Measurements from ENCODE around the gene HIC1.

Gene HIC1

GRCh38 chr17:2083613-2084035, 28.7 kb downstream of the HIC1 start:
- H2BK5ac ChIP-seq (ENCODE audit: low read depth, low read length, poor library complexity, severe bottlenecking) = no peak overlapping the region
- no peak overlapping the region for H3K4me3 ChIP-seq (ENCODE audit: insufficient read depth in 1 of 2, low read depth in 1 of 2, low read length in 2 of 2)
- H3K9me3 ChIP-seq (ENCODE audit: control insufficient read depth, low read length) = no peaks in the 10 kb centered on the region
- H3K36me3 ChIP-seq (ENCODE audit: control insufficient read depth in 1 of 2, insufficient read depth in 2 of 2, low read depth in 1 of 2, low read length in 2 of 2) = peaks cover 37 to 39% of the 10 kb centered on the region in 2 experiments
- H3K4me2 ChIP-seq (ENCODE audit: low read length, poor library complexity, severe bottlenecking) = no peak overlapping the region
- H4K8ac ChIP-seq (ENCODE audit: low read length) = peak overlapping the region; percentile 86
- H2BK12ac ChIP-seq (ENCODE audit: low read length in 2 of 2) = peak overlapping the region; percentile 65 to 98
- peak overlapping the region; percentile 29 for H2BK15ac ChIP-seq (ENCODE audit: low read depth, poor library complexity, severe bottlenecking)
- WGBS = 41% methylated on average over 7 of the region's 7 CpGs
- H3K14ac ChIP-seq (ENCODE audit: low read length in 2 of 2) = peak overlapping the region in 1 of 2 experiments; percentile 84
- peaks cover 54% of the 10 kb centered on the region for H3K4me1 ChIP-seq (ENCODE audit: control insufficient read depth, insufficient read depth, low read depth, low read length)
- H4K91ac ChIP-seq (ENCODE audit: low read length) = peak overlapping the region; percentile 91
- H3K4ac ChIP-seq (ENCODE audit: low read depth in 1 of 2, low read length in 2 of 2) = peak overlapping the region; percentile 49 to 83
- H3K9ac ChIP-seq (ENCODE audit: low read length) = peak overlapping the region; percentile 52
- peak; percentile 63 for DNase-seq
- H3K27me3 ChIP-seq (ENCODE audit: control insufficient read depth in 1 of 2, insufficient read depth in 1 of 2, low read length in 2 of 2) = no peaks in the 10 kb centered on the region
- no peak overlapping the region for H2AK5ac ChIP-seq (ENCODE audit: low read length, severe bottlenecking)
- H3K23ac ChIP-seq (ENCODE audit: low read length in 2 of 2) = no peak overlapping the region
- H2AFZ ChIP-seq (ENCODE audit: low read depth, low read length) = no peak overlapping the region
- H3K18ac ChIP-seq (ENCODE audit: low read depth in 1 of 2, low read length in 2 of 2) = peak overlapping the region; percentile 73 to 87
- peak overlapping the region; percentile 78 for H2BK120ac ChIP-seq (ENCODE audit: low read depth, low read length)
- peaks cover 23% of the 10 kb centered on the region for H3K79me1 ChIP-seq (replicated peaks; ENCODE audit: low read length, poor library complexity, severe bottlenecking)
- H3K27ac ChIP-seq (ENCODE audit: low read length, poor library complexity, severe bottlenecking) = no peak overlapping the region

DNA sequence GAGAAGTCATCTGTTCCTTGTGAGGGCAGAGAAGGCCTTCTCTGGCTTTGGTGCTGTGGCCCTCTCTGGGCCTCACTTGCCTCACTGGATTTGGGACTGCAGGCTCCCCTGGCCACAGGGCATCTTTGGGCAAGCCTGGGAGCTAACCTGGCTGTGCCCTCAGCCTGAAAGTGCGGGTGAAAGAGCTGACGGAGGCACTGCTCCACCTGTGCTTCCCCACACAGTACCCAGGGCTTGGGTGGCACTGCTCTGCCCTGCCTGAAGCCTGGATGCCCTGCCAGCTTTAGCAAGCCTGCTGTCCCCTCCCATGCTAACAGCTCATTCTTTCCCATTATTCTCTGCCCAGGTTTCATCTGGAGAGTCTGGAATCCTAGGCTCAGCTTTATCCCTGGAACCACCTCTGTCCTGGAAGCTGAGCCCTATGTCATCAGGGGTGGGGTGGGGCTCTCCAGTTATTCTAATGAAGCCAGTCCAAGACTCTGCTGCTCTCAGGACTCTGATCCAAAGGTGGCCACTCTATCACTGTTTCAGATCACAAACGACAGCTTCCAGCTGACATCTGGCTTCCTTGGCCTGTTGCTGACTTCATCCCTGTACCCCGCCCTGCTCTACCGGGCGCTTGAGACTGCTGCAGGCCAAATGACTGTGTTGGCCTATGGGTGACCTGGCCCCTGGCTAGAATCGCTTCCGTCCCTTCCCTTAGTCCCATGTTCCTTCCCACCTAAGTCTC, 29.3 kb downstream of the HIC1 start:
- Histone ChIP-seq H2AFZ (ENCODE audit: low read depth, low read length) (no peak overlapping the region), H3K4me3 (ENCODE audit: insufficient read depth in 1 of 2, low read depth in 1 of 2, low read length in 2 of 2) (peak overlapping the region in 1 of 2 experiments; percentile 4), H2BK12ac (ENCODE audit: low read length in 2 of 2) (peak overlapping the region; percentile 86 to 98), H3K18ac (ENCODE audit: low read depth in 1 of 2, low read length in 2 of 2) (peak overlapping the region; percentile 81 to 87), H4K91ac (ENCODE audit: low read length) (peak overlapping the region; percentile 91), H3K14ac (ENCODE audit: low read length in 2 of 2) (peak overlapping the region in 1 of 2 experiments; percentile 84), H2BK5ac (ENCODE audit: low read depth, low read length, poor library complexity, severe bottlenecking) (no peak overlapping the region), H3K4me2 (ENCODE audit: low read length, poor library complexity, severe bottlenecking) (no peak overlapping the region), H2BK15ac (ENCODE audit: low read depth, poor library complexity, severe bottlenecking) (peak overlapping the region; percentile 68), H3K9ac (ENCODE audit: low read length) (peak overlapping the region; percentile 52), H2AK5ac (ENCODE audit: low read length, severe bottlenecking) (peak overlapping the region; percentile 67), H3K36me3 (ENCODE audit: control insufficient read depth in 1 of 2, insufficient read depth in 2 of 2, low read depth in 1 of 2, low read length in 2 of 2) (peaks cover 31 to 35% of the 10 kb centered on the region in 2 experiments), H2BK120ac (ENCODE audit: low read depth, low read length) (peak overlapping the region; percentile 78), H3K9me3 (ENCODE audit: control insufficient read depth, low read length) (no peaks in the 10 kb centered on the region), H3K4ac (ENCODE audit: low read depth in 1 of 2, low read length in 2 of 2) (peak overlapping the region; percentile 83 to 90), H3K27ac (ENCODE audit: low read length, poor library complexity, severe bottlenecking) (no peak overlapping the region), H4K8ac (ENCODE audit: low read length) (peak overlapping the region; percentile 86), H3K4me1 (ENCODE audit: control insufficient read depth, insufficient read depth, low read depth, low read length) (peaks cover 57% of the 10 kb centered on the region), H3K27me3 (ENCODE audit: control insufficient read depth in 1 of 2, insufficient read depth in 1 of 2, low read length in 2 of 2) (no peaks in the 10 kb centered on the region), H3K79me1 (replicated peaks; ENCODE audit: low read length, poor library complexity, severe bottlenecking) (peaks cover 23% of the 10 kb centered on the region), H3K23ac (ENCODE audit: low read length in 2 of 2) (no peak overlapping the region)
- 40% methylated on average over 8 of the region's 8 CpGs for WGBS
- DNase-seq = peak; percentile 84

- Histone ChIP-seq H3K27ac (ENCODE audit: low read length, poor library complexity, severe bottlenecking) (no peak overlapping the region), H3K79me1 (replicated peaks; ENCODE audit: low read length, poor library complexity, severe bottlenecking) (peaks cover 23% of the 10 kb centered on the region), H3K27me3 (ENCODE audit: control insufficient read depth in 1 of 2, insufficient read depth in 1 of 2, low read length in 2 of 2) (no peaks in the 10 kb centered on the region), H3K9me3 (ENCODE audit: control insufficient read depth, low read length) (no peaks in the 10 kb centered on the region), H2BK12ac (ENCODE audit: low read length in 2 of 2) (peak overlapping the region; percentile 98), H2AK5ac (ENCODE audit: low read length, severe bottlenecking) (peak overlapping the region; percentile 16), H3K4me1 (ENCODE audit: control insufficient read depth, insufficient read depth, low read depth, low read length) (peaks cover 57% of the 10 kb centered on the region), H3K14ac (ENCODE audit: low read length in 2 of 2) (no peak overlapping the region), H2BK120ac (ENCODE audit: low read depth, low read length) (peak overlapping the region; percentile 77), H4K8ac (ENCODE audit: low read length) (peak overlapping the region; percentile 56), H3K23ac (ENCODE audit: low read length in 2 of 2) (no peak overlapping the region), H3K4me3 (ENCODE audit: insufficient read depth in 1 of 2, low read depth in 1 of 2, low read length in 2 of 2) (peak overlapping the region in 1 of 2 experiments; percentile 4), H2AFZ (ENCODE audit: low read depth, low read length) (no peak overlapping the region), H3K4me2 (ENCODE audit: low read length, poor library complexity, severe bottlenecking) (no peak overlapping the region), H4K91ac (ENCODE audit: low read length) (peak overlapping the region; percentile 85), H3K9ac (ENCODE audit: low read length) (peak overlapping the region; percentile 52), H3K36me3 (ENCODE audit: control insufficient read depth in 1 of 2, insufficient read depth in 2 of 2, low read depth in 1 of 2, low read length in 2 of 2) (peaks cover 25 to 33% of the 10 kb centered on the region in 2 experiments), H3K18ac (ENCODE audit: low read depth in 1 of 2, low read length in 2 of 2) (peak overlapping the region; percentile 87 to 88), H2BK15ac (ENCODE audit: low read depth, poor library complexity, severe bottlenecking) (no peak overlapping the region), H2BK5ac (ENCODE audit: low read depth, low read length, poor library complexity, severe bottlenecking) (no peak overlapping the region), H3K4ac (ENCODE audit: low read depth in 1 of 2, low read length in 2 of 2) (peak overlapping the region; percentile 83 to 90)
- peak; percentile 89 for DNase-seq
- WGBS = 37% methylated on average over 10 of the region's 13 CpGs
These were observed 30.1 kb downstream of the HIC1 start for GRCh38 chr17:2084766-2085647.

GRCh38 chr17:2085648-2085949, 30.7 kb downstream of the HIC1 start:
- H2BK12ac ChIP-seq (ENCODE audit: low read length in 2 of 2) = peak overlapping the region; percentile 28 to 98
- H3K36me3 ChIP-seq (ENCODE audit: control insufficient read depth in 1 of 2, insufficient read depth in 2 of 2, low read depth in 1 of 2, low read length in 2 of 2) = peaks cover 20 to 31% of the 10 kb centered on the region in 2 experiments
- peaks cover 61% of the 10 kb centered on the region for H3K4me1 ChIP-seq (ENCODE audit: control insufficient read depth, insufficient read depth, low read depth, low read length)
- peak overlapping the region; percentile 52 for H3K9ac ChIP-seq (ENCODE audit: low read length)
- no peak overlapping the region for H3K23ac ChIP-seq (ENCODE audit: low read length in 2 of 2)
- peak overlapping the region; percentile 40 to 88 for H3K18ac ChIP-seq (ENCODE audit: low read depth in 1 of 2, low read length in 2 of 2)
- peak overlapping the region; percentile 4 for H2BK120ac ChIP-seq (ENCODE audit: low read depth, low read length)
- no peak overlapping the region for H2AFZ ChIP-seq (ENCODE audit: low read depth, low read length)
- no peak overlapping the region for H2BK15ac ChIP-seq (ENCODE audit: low read depth, poor library complexity, severe bottlenecking)
- WGBS = 31% methylated on average over 5 of the region's 5 CpGs
- no peak overlapping the region for H2BK5ac ChIP-seq (ENCODE audit: low read depth, low read length, poor library complexity, severe bottlenecking)
- peak overlapping the region in 1 of 2 experiments; percentile 78 for H3K14ac ChIP-seq (ENCODE audit: low read length in 2 of 2)
- peak overlapping the region; percentile 15 for H4K91ac ChIP-seq (ENCODE audit: low read length)
- H2AK5ac ChIP-seq (ENCODE audit: low read length, severe bottlenecking) = peak overlapping the region; percentile 16
- H3K4me2 ChIP-seq (ENCODE audit: low read length, poor library complexity, severe bottlenecking) = no peak overlapping the region
- H3K4ac ChIP-seq (ENCODE audit: low read depth in 1 of 2, low read length in 2 of 2) = peak overlapping the region; percentile 52 to 79
- H4K8ac ChIP-seq (ENCODE audit: low read length) = peak overlapping the region; percentile 33
- no peaks in the 10 kb centered on the region for H3K27me3 ChIP-seq (ENCODE audit: control insufficient read depth in 1 of 2, insufficient read depth in 1 of 2, low read length in 2 of 2)
- DNase-seq = peak; percentile 83
- peaks cover 26% of the 10 kb centered on the region for H3K79me1 ChIP-seq (replicated peaks; ENCODE audit: low read length, poor library complexity, severe bottlenecking)
- no peaks in the 10 kb centered on the region for H3K9me3 ChIP-seq (ENCODE audit: control insufficient read depth, low read length)
- no peak overlapping the region for H3K27ac ChIP-seq (ENCODE audit: low read length, poor library complexity, severe bottlenecking)
- peak overlapping the region in 1 of 2 experiments; percentile 28 for H3K4me3 ChIP-seq (ENCODE audit: insufficient read depth in 1 of 2, low read depth in 1 of 2, low read length in 2 of 2)

All from mesenchymal stem cell (in vitro differentiated cells and primary cell).